ENCODE measurements around the gene OR1F1.
"Not testable (repeated sequence)": the region's sequence is repeated elsewhere in the genome, so short reads cannot be mapped to it uniquely, and the experiment has no call there.

OR1F1 gene

GRCh38 chr16:3173892-3174617 lies 13.9 kb upstream of the OR1F1 start:
- DNase-seq (ENCODE audit: low read depth) = no peak

GRCh38 chr16:3174618-3175148 lies 13.3 kb upstream of the OR1F1 start:
- no peak for DNase-seq (ENCODE audit: low read depth)

- no peak for DNase-seq (ENCODE audit: low read depth)
Observed at GRCh38 chr16:3175157-3176093, 12.6 kb upstream of the OR1F1 start.

GRCh38 chr16:3179651-3180050 lies 8.4 kb upstream of the OR1F1 start:
- no peak for DNase-seq (ENCODE audit: low read depth)

- no peak for DNase-seq (ENCODE audit: low read depth)
Observed at GRCh38 chr16:3180445-3180878, 7.5 kb upstream of the OR1F1 start.

GRCh38 chr16:3182293-3182607 lies 5.8 kb upstream of the OR1F1 start:
- DNase-seq (ENCODE audit: low read depth) = not testable (repeated sequence)

GRCh38 chr16:3182608-3183444 lies 5.2 kb upstream of the OR1F1 start:
- no peak for DNase-seq (ENCODE audit: low read depth)

- no peak for DNase-seq (ENCODE audit: low read depth)
Observed at GRCh38 chr16:3183445-3184139, 4.4 kb upstream of the OR1F1 start.

GRCh38 chr16:3186946-3187690 lies 886 bp upstream of the OR1F1 start:
- no peak for DNase-seq (ENCODE audit: low read depth)

- DNase-seq (ENCODE audit: low read depth) = no peak
Observed at GRCh38 chr16:3188675-3188924, 596 bp downstream of the OR1F1 start.

GRCh38 chr16:3188925-3189825 lies 1.2 kb downstream of the OR1F1 start:
- DNase-seq (ENCODE audit: low read depth) = peak; percentile 45

- DNase-seq (ENCODE audit: low read depth) = no peak
Observed at GRCh38 chr16:3189869-3190268, 1.9 kb downstream of the OR1F1 start.

GRCh38 chr16:3190949-3191353 lies 2.9 kb downstream of the OR1F1 start:
- DNase-seq (ENCODE audit: low read depth) = no peak

GRCh38 chr16:3192476-3193019 lies 4.5 kb downstream of the OR1F1 start:
- DNase-seq (ENCODE audit: low read depth) = no peak

GRCh38 chr16:3193221-3194212 lies 5.5 kb downstream of the OR1F1 start:
- DNase-seq (ENCODE audit: low read depth) = no peak

GRCh38 chr16:3194792-3195191 lies 6.8 kb downstream of the OR1F1 start:
- no peak for DNase-seq (ENCODE audit: low read depth)

GRCh38 chr16:3195975-3196374 lies 8.0 kb downstream of the OR1F1 start:
- no peak for DNase-seq (ENCODE audit: low read depth)

- not testable (repeated sequence) for DNase-seq (ENCODE audit: low read depth)
Observed at GRCh38 chr16:3197694-3198333, 9.8 kb downstream of the OR1F1 start.
